GM12878 (cell line): ENCODE data around the gene MED6. TPM values are rescaled to one million over a fixed set of nuclear protein-coding genes. Genes with fewer than 3 reads are reported as not detected.

ENCODE experiments used
- ATAC-seq: fragments of 200-7000 bp; cut with Tn5 transposase; 3 replicates; pipeline ENCODE4 v1.9.1; 2020; ENCODE audit warnings: mild to moderate bottlenecking, moderate library complexity
- BruUV-seq: library from RNA; stranded (reverse); fragments of 400-500 nt; replicated peaks from 2 replicates; lab custom pipeline; 2021; lab: Mats Ljungman, UMichigan
- CTCF ChIA-PET: fragments of 300-600 bp; sonication (Branson Sonifier 250); formaldehyde crosslinking; extraction: SDS; loops from one replicate; lab custom pipeline; 2021; ENCODE audit warnings: inconsistent platforms; lab: Yijun Ruan, JAX
- POLR2A ChIA-PET: fragments of 350-600 bp; formaldehyde crosslinking; extraction: SDS; loops from one replicate; lab custom pipeline; 2021; ENCODE audit warnings: inconsistent platforms; lab: Charles Lee
- RAD21 ChIA-PET: fragments of 300-600 bp; sonication (Branson Sonifier 250); formaldehyde crosslinking; loops from one replicate; lab custom pipeline; 2023; ENCODE audit warnings: antibody characterized with exemption; ENCODE audit not compliant: unreplicated experiment; lab: Charles Lee
- SMC1A ChIA-PET: fragments of 300-600 bp; sonication (Branson Sonifier 250); formaldehyde crosslinking; loops from one replicate; lab custom pipeline; 2023; ENCODE audit not compliant: unreplicated experiment, uncharacterized antibody; lab: Charles Lee
- DNase-seq: peaks from one replicate; pipeline ENCODE4 v3.0.0-alpha.2; 2011; ENCODE audit warnings: low read depth, low spot score
- FAIRE-seq: peaks from 3 replicates; lab custom pipeline; 2011; peaks lifted over from hg19 to GRCh38; lab: Jason Lieb, UNC
- H2AFZ ChIP-seq: 2 replicates; pipeline ENCODE4 v1.6.0; 2011; ENCODE audit warnings: low read depth, low read length, control low read depth; ENCODE audit not compliant: control insufficient read depth
- H3K27ac ChIP-seq: 2 replicates; pipeline ENCODE4 v1.5.1; 2011; ENCODE audit warnings: control low read depth; ENCODE audit not compliant: control insufficient read depth, insufficient read depth
- H3K27me3 ChIP-seq, 2 experiments: replicated peaks in 1 of 2; 2 replicates each; pipeline versions ENCODE4 v1.6.0 to v1.6.1; 2011; ENCODE audit warnings: low read length in 1 of 2; ENCODE audit not compliant: control insufficient read depth in 2 of 2, insufficient read depth in 2 of 2
- H3K36me3 ChIP-seq, 2 experiments: 2 replicates each; pipeline ENCODE4 v1.5.1; 2011; ENCODE audit warnings: low read length in 1 of 2; ENCODE audit not compliant: control insufficient read depth in 2 of 2, insufficient read depth in 2 of 2
- H3K4me1 ChIP-seq: 2 replicates; pipeline ENCODE4 v1.6.1; 2011; ENCODE audit warnings: mild to moderate bottlenecking, low read length, moderate library complexity, mixed read lengths; ENCODE audit not compliant: control insufficient read depth, insufficient read depth
- H3K4me2 ChIP-seq: 2 replicates; pipeline ENCODE4 v1.6.0; 2011; ENCODE audit warnings: control low read depth; ENCODE audit not compliant: control insufficient read depth, insufficient read depth
- H3K4me3 ChIP-seq: fragments of 200-600 bp; sonication (generic); 2 replicates; pipeline ENCODE4 v1.5.1; 2016
- H3K79me2 ChIP-seq: 2 replicates; pipeline ENCODE4 v1.6.0; 2011; ENCODE audit warnings: low read length; ENCODE audit not compliant: control insufficient read depth, insufficient read depth
- H3K9ac ChIP-seq: 2 replicates; pipeline ENCODE4 v1.8.0; 2011; ENCODE audit warnings: low read length, control low read depth, mixed read lengths; ENCODE audit not compliant: control insufficient read depth, insufficient read depth
- H3K9me3 ChIP-seq: replicated peaks from 3 replicates; pipeline ENCODE4 v1.5.1; 2011; ENCODE audit warnings: mild to moderate bottlenecking, low read length; ENCODE audit not compliant: control insufficient read depth, insufficient read depth
- H4K20me1 ChIP-seq: 2 replicates; pipeline ENCODE4 v1.6.0; 2011; ENCODE audit not compliant: control insufficient read depth, insufficient read depth
- ATF7 ChIP-seq: fragments of 450-650 bp; IDR thresholded peaks from 2 replicates; pipeline ENCODE4 v1.6.1; 2016; ENCODE audit warnings: low read depth, mild to moderate bottlenecking
- BCL11A ChIP-seq: IDR thresholded peaks from 2 replicates; pipeline ENCODE4 v1.6.1; 2011; ENCODE audit warnings: low read depth, low read length
- BMI1 ChIP-seq: fragments of 450-650 bp; IDR thresholded peaks from 2 replicates; pipeline ENCODE4 v1.6.1; 2016; ENCODE audit warnings: mild to moderate bottlenecking, moderate library complexity, borderline replicate concordance
- CBX5 ChIP-seq: sonication (generic); IDR thresholded peaks from 2 replicates; pipeline ENCODE4 v1.6.1; 2016; ENCODE audit warnings: low read depth, moderate library complexity, mild to moderate bottlenecking, inconsistent platforms
- CREM ChIP-seq: IDR thresholded peaks from 2 replicates; pipeline ENCODE4 v1.6.1; 2014; ENCODE audit warnings: antibody characterized with exemption, low read depth
- EZH2 ChIP-seq: IDR thresholded peaks from 2 replicates; pipeline ENCODE4 v1.6.1; 2012; ENCODE audit warnings: low read depth, mild to moderate bottlenecking, control low read depth, inconsistent platforms, low read length, borderline replicate concordance; ENCODE audit not compliant: control insufficient read depth
- HSF1 ChIP-seq: fragments of 150-350 bp; IDR thresholded peaks from 2 replicates; pipeline ENCODE4 v1.6.1; 2014; ENCODE audit warnings: mild to moderate bottlenecking, low read depth, low read length
- KAT2A ChIP-seq: conservative IDR thresholded peaks from 2 replicates; pipeline ENCODE4 v1.6.1; 2011; ENCODE audit warnings: low read depth, low read length; ENCODE audit not compliant: control insufficient read depth
- MEF2B ChIP-seq: fragments of 450-650 bp; IDR thresholded peaks from 2 replicates; pipeline ENCODE4 v1.6.1; 2018; ENCODE audit warnings: mild to moderate bottlenecking, moderate library complexity; ENCODE audit not compliant: partially characterized antibody, poor library complexity, severe bottlenecking
- MXI1 ChIP-seq: fragments of 150-350 bp; IDR thresholded peaks from 2 replicates; pipeline ENCODE4 v1.6.1; 2011; ENCODE audit warnings: low read depth, mild to moderate bottlenecking, inconsistent platforms, low read length, improper control_type of control experiment
- NFXL1 ChIP-seq: fragments of 450-650 bp; IDR thresholded peaks from 2 replicates; pipeline ENCODE4 v1.6.1; 2017; ENCODE audit warnings: antibody characterized with exemption, mild to moderate bottlenecking, borderline replicate concordance
- POLR2A ChIP-seq: IDR thresholded peaks from 2 replicates; pipeline ENCODE4 v1.6.1; 2011; ENCODE audit warnings: low read depth, mild to moderate bottlenecking, low read length
- RBBP5 ChIP-seq: fragments of 200-600 bp; sonication (generic); conservative IDR thresholded peaks from 2 replicates; pipeline ENCODE4 v1.6.1; 2016
- RELB ChIP-seq: fragments of 450-650 bp; IDR thresholded peaks from 2 replicates; pipeline ENCODE4 v1.6.1; 2017; ENCODE audit warnings: low read depth, mild to moderate bottlenecking, moderate library complexity
- SIN3A ChIP-seq: IDR thresholded peaks from 2 replicates; pipeline ENCODE4 v1.6.1; 2012; ENCODE audit warnings: low read depth, low read length, improper control_type of control experiment
- STAT3 ChIP-seq: IDR thresholded peaks from 2 replicates; pipeline ENCODE4 v1.6.1; 2011; ENCODE audit warnings: low read depth, low read length, improper control_type of control experiment
- ZBED1 ChIP-seq: IDR thresholded peaks from 2 replicates; pipeline ENCODE4 v1.6.1; 2016; ENCODE audit warnings: borderline replicate concordance
- WGBS: methylation state at CpG from one replicate; pipeline ENCODE4 v1.1.6; 2016; ENCODE audit warnings: low lambda C conversion rate; ENCODE audit not compliant: insufficient replicate concordance, insufficient coverage; ENCODE audit errors: missing lambda C conversion rate; 5-methylcytosine and 5-hydroxymethylcytosine counted together
- in situ Hi-C: fragments of 300-500 bp; cut with MboI; formaldehyde crosslinking; loops from 9 replicates; pipeline ENCODE4 v1.14.3; 2018; ENCODE audit warnings: mixed read lengths
- intact Hi-C: fragments of 100-400 bp; cut with micrococcal nuclease; formaldehyde crosslinking; loops from one replicate; pipeline ENCODE4 v1.14.2; 2022; ENCODE audit not compliant: unreplicated experiment
- polyA plus RNA-seq, 11 experiments: library from polyadenylated mRNA; depleted of rRNA in 4 of 11; unstranded in 6 of 11; stranded (reverse) in 5 of 11; fragments of >200 nt; fragmentation: Nextera tagmentation in 4 of 11; fragmentation: Illumina TruSeq in 1 of 11; extraction: Ambion mirVana in 4 of 11; extraction: Trizol in 1 of 11; gene quantifications; 1 replicate in 1 of 11; 2 replicates in 10 of 11; pipeline versions ENCODE4 v1.2.1 to v1.2.3, GENCODE V29; 2011 to 2016; ENCODE audit warnings: inconsistent platforms in 2 of 11, missing spikeins in 2 of 11, low read depth in 1 of 11
- total RNA-seq, 4 experiments: library from RNA; depleted of rRNA in 3 of 4; stranded (reverse); fragments of >200 nt in 3 of 4; fragmentation: Illumina TruSeq in 1 of 4; extraction: Trizol in 1 of 4; gene quantifications; 2 replicates each; pipeline versions ENCODE4 v1.2.1 to v1.2.3, GENCODE V29; 2013 to 2021

The MED6 gene
- total and polyA plus RNA-seq, 10 of the 15 experiments (the other 5 are each of a cell fraction or from before 2014, with no cell fraction given) = 29.2 to 74.9 (median 46.2) TPM

- 2% methylated on average over 28 of the region's 28 CpGs for WGBS
- FAIRE-seq (no peak), DNase-seq (peak; percentile 60), ATAC-seq (peak; percentile 77)
- peak overlapping the region; percentile 76 for H2AFZ ChIP-seq
- H3K9me3 ChIP-seq = peaks cover 2% of the 10 kb centered on the region; the same call in 2 of the 3 replicates
- ChIA-PET RAD21 (interaction anchor here (1.1 to 7.7 kb wide), 8 partner anchors 14 to 266 kb away, joined by 3 to 71 read pairs (median 14); partner anchors contain the start of gene PCNX1), SMC1A (interaction anchor here (0.8 to 9.7 kb wide), 5 partner anchors 9 to 70 kb away, joined by 4 to 254 read pairs (median 6); no protein-coding TSS in a partner anchor), POLR2A (interaction anchor here (0.7 to 8.7 kb wide), 5 partner anchors 15 to 65 kb away, joined by 3 to 145 read pairs (median 21); no protein-coding TSS in a partner anchor), CTCF (interaction anchor here (0.6 to 7.9 kb wide), 7 partner anchors 14 to 176 kb away, joined by 3 to 61 read pairs (median 7); no protein-coding TSS in a partner anchor)
- peak overlapping the region; percentile 88 for H3K4me2 ChIP-seq
- intact Hi-C loops (loop anchor here (5.0 kb wide), 1 partner anchor 171 kb away; no protein-coding TSS in a partner anchor), in situ Hi-C loops (no loop called here)
- no TSS peak for BruUV-seq
- H3K27me3 ChIP-seq = no peaks in the 10 kb centered on the region
- H3K79me2 ChIP-seq = peaks cover 66% of the 10 kb centered on the region
- peak overlapping the region; percentile 88 for H3K27ac ChIP-seq
- no peaks in the 10 kb centered on the region for H3K4me1 ChIP-seq
- no peaks in the 10 kb centered on the region for H4K20me1 ChIP-seq
- peak overlapping the region; percentile 90 for H3K4me3 ChIP-seq
- H3K36me3 ChIP-seq = no peaks in the 10 kb centered on the region
- H3K9ac ChIP-seq = peak overlapping the region; percentile 56; the same call in 1 of the 2 replicates
- TF ChIP-seq ATF7 (no peak), BMI1 (no peak), CBX5 (peak; percentile 40; the same call in 1 of the 2 replicates), CREM (0 out of 2 replicates have a peak, but pooled peaks have one; percentile 8), KAT2A (no peak), NFXL1 (no peak), MEF2B (no peak), EZH2 (no peak), STAT3 (no peak), HSF1 (no peak), RELB (no peak), SIN3A (no peak; the same call in 1 of the 2 replicates), BCL11A (0 out of 2 replicates have a peak, but pooled peaks have one; percentile 4), RBBP5 (no peak), POLR2A (peak; percentile 76), MXI1 (no peak), ZBED1 (no peak)
Observed at GRCh38 chr14:70640938-70641547, 40.6 kb upstream of the MED6 start.
